ENCODE results near the gene SLC30A4. TPM values are rescaled to one million over a fixed set of nuclear protein-coding genes. Genes with fewer than 3 reads are reported as not detected.

Gene SLC30A4
- total and polyA plus RNA-seq, 2 of the 8 experiments (the other 6 are each of a cell fraction or from before 2014, with no cell fraction given) = under 0.01 to 0.07 TPM

GRCh38 chr15:45469441-45469840 lies 53.1 kb downstream of the SLC30A4 start:
- no peak overlapping the region for H3K23ac ChIP-seq (ENCODE audit: insufficient read length)
- H3K9ac ChIP-seq (replicated peaks in 1 of 4; ENCODE audit: extremely low read depth in 1 of 4, low read depth in 3 of 4, low read length in 3 of 4) = no peak overlapping the region
- no peak overlapping the region for H3K4me2 ChIP-seq (ENCODE audit: insufficient read depth in 1 of 2, low read depth in 2 of 2, low read length in 2 of 2)
- H2BK5ac ChIP-seq (ENCODE audit: low read depth, low read length) = no peak overlapping the region
- no peaks in the 10 kb centered on the region for H3K9me3 ChIP-seq (ENCODE audit: insufficient read depth in 2 of 2, low read depth in 1 of 2, low read length in 1 of 2)
- CTCF ChIA-PET (ENCODE audit: partially characterized antibody) = interaction anchor here (1.2 to 1.7 kb wide), 2 partner anchors 12 to 104 kb away, joined by 4 to 7 read pairs; no protein-coding TSS in a partner anchor
- no peak overlapping the region for H2AFZ ChIP-seq (ENCODE audit: low read length)
- no peak for DNase-seq (ENCODE audit: low read depth in 1 of 2, low spot score in 2 of 2)
- H3K79me1 ChIP-seq (ENCODE audit: low read depth, low read length) = no peaks in the 10 kb centered on the region
- H2BK120ac ChIP-seq (replicated peaks; ENCODE audit: low read depth, low read length) = no peak overlapping the region
- no peak overlapping the region for H4K8ac ChIP-seq (ENCODE audit: extremely low read depth, insufficient read depth, low read length)
- no peak overlapping the region for H2BK12ac ChIP-seq (ENCODE audit: low read depth, low read length)
- H2AK5ac ChIP-seq (ENCODE audit: low read depth, low read length) = no peak overlapping the region
- peaks cover 11 to 24% of the 10 kb centered on the region in 2 experiments for H4K20me1 ChIP-seq (replicated peaks in 1 of 2; ENCODE audit: control insufficient read depth in 1 of 2, insufficient read depth in 2 of 2, low read length in 2 of 2)
- POLR2A ChIA-PET (ENCODE audit: partially characterized antibody) = no interaction called here
- no peaks in the 10 kb centered on the region for H3K79me2 ChIP-seq (ENCODE audit: control insufficient read depth in 1 of 2, insufficient read depth in 2 of 2, low read length in 2 of 2)
- FAIRE-seq = no peak
- H4K91ac ChIP-seq (replicated peaks; ENCODE audit: insufficient read length, low read length) = no peak overlapping the region
- TF ChIP-seq FOSL1 (IDR thresholded peaks at IDR 0.05; ENCODE audit: insufficient read depth, low read depth, low read length) = no peak
- TF ChIP-seq KDM5A (IDR thresholded peaks at IDR 0.05; ENCODE audit: low read length) = no peak
- TF ChIP-seq CTBP2 (IDR thresholded peaks at IDR 0.05; ENCODE audit: borderline replicate concordance, insufficient read depth, insufficient read length, low read length) = no peak
- no peak for TF ChIP-seq ASH2L (IDR thresholded peaks at IDR 0.05; ENCODE audit: low read length)
- no peak for TF ChIP-seq TCF12 (IDR thresholded peaks at IDR 0.05; ENCODE audit: low read depth, low read length)
- TF ChIP-seq EP300 (IDR thresholded peaks at IDR 0.05; ENCODE audit: borderline replicate concordance in 1 of 2, low read depth in 2 of 2, low read length in 2 of 2) = no peak
- no peak for TF ChIP-seq SP4 (IDR thresholded peaks at IDR 0.05; ENCODE audit: low read length)
- TF ChIP-seq HDAC6 (IDR thresholded peaks at IDR 0.05; ENCODE audit: low read depth, low read length) = no peak
- no peak for TF ChIP-seq HDAC2 (IDR thresholded peaks at IDR 0.05; ENCODE audit: borderline replicate concordance in 1 of 2, low read depth in 2 of 2, low read length in 2 of 2)
- no peak for TF ChIP-seq MAX (IDR thresholded peaks at IDR 0.05)
- no peak for TF ChIP-seq RXRA (IDR thresholded peaks at IDR 0.05; ENCODE audit: insufficient read depth, low read depth, low read length)
- TF ChIP-seq CBX5 (IDR thresholded peaks at IDR 0.05; ENCODE audit: low read depth, low read length) = no peak
- TF ChIP-seq CEBPB (IDR thresholded peaks at IDR 0.05; ENCODE audit: low read depth, low read length) = no peak
- H3K4me3 ChIP-seq (ENCODE audit: extremely low read depth in 1 of 4, insufficient read depth in 2 of 4, low read depth in 3 of 4, low read length in 4 of 4) = no peak overlapping the region; a peak in 1 of 8 replicates
- peaks cover 0 to 8% (median 6%) of the 10 kb centered on the region in 4 experiments; a peak in 4 of 7 replicates for H3K4me1 ChIP-seq (replicated peaks in 1 of 4; ENCODE audit: control insufficient read depth in 3 of 4, insufficient read depth in 4 of 4, low read length in 3 of 4)
- H2BK20ac ChIP-seq (ENCODE audit: low read length) = no peak overlapping the region
- H3K27me3 ChIP-seq (replicated peaks in 1 of 4; ENCODE audit: control insufficient read depth in 3 of 4, extremely low read depth in 1 of 4, insufficient read depth in 3 of 4, low read length in 3 of 4) = peaks cover 70 to 89% (median 88%) of the 10 kb centered on the region in 4 experiments
- H3K18ac ChIP-seq (ENCODE audit: extremely low read depth, low read length) = no peak overlapping the region
- no peak overlapping the region for H4K5ac ChIP-seq (ENCODE audit: insufficient read length, low read depth, low read length)
- H3K56ac ChIP-seq (replicated peaks; ENCODE audit: insufficient read length, low read depth, low read length) = no peak overlapping the region
- H3K14ac ChIP-seq (ENCODE audit: insufficient read length) = no peak overlapping the region
- 33% methylated on average over 7 of the region's 7 CpGs; no CpG with 5 or more reads in 1 of the 2 experiments for WGBS, 2 experiments (ENCODE audit: extremely low coverage in 1 of 2, insufficient coverage in 1 of 2, insufficient read length in 1 of 2, insufficient replicate concordance in 2 of 2, low coverage in 1 of 2, low lambda C conversion rate in 2 of 2, missing lambda C conversion rate in 1 of 2)
- H3K36me3 ChIP-seq (ENCODE audit: control insufficient read depth in 2 of 4, insufficient read depth in 4 of 4, low read length in 3 of 4) = no peaks in the 10 kb centered on the region
- H3K27ac ChIP-seq (ENCODE audit: low read depth, low read length) = no peak overlapping the region
- no peak overlapping the region for H2BK15ac ChIP-seq (ENCODE audit: low read length)
- H3K23me2 ChIP-seq (ENCODE audit: low read depth, low read length) = no peaks in the 10 kb centered on the region
- no peak overlapping the region for H3K4ac ChIP-seq (replicated peaks; ENCODE audit: insufficient read length, low read depth, low read length)

All from H1 (cell line).